Measurements from ENCODE around the gene SCAMP4. TPM values are rescaled to one million over a fixed set of nuclear protein-coding genes. Genes with fewer than 3 reads are reported as not detected.

Gene SCAMP4
- total RNA-seq, 1 experiment from 2014 or later: 81.3 TPM

- Mint-ChIP-seq H3K4me3 (no peak overlapping the region), H3K36me3 (peaks cover 35% of the 10 kb centered on the region), H3K9me3 (no peaks in the 10 kb centered on the region), H3K27me3 (ENCODE audit: low read depth) (no peaks in the 10 kb centered on the region), H3K27ac (no peak overlapping the region), H3K4me1 (no peaks in the 10 kb centered on the region)
- ChIA-PET CTCF (no interaction called here), POLR2A (no interaction called here)
- ATAC-seq (no peak), DNase-seq (ENCODE audit: low spot score) (no peak)
- TF ChIP-seq ESRRA (CRISPR knock-in tag; IDR thresholded peaks at IDR 0.05; ENCODE audit: borderline replicate concordance) (no peak), IRF1 (CRISPR knock-in tag; IDR thresholded peaks at IDR 0.05) (no peak), ZBTB43 (CRISPR knock-in tag; IDR thresholded peaks at IDR 0.05) (no peak), NR3C1 (CRISPR knock-in tag; conservative IDR thresholded peaks at IDR 0.05; ENCODE audit: low read depth) (no peak), ZNF281 (CRISPR knock-in tag; IDR thresholded peaks at IDR 0.05) (no peak), ARID4B (CRISPR knock-in tag; IDR thresholded peaks at IDR 0.05; ENCODE audit: borderline replicate concordance) (no peak), HMGXB4 (CRISPR knock-in tag; IDR thresholded peaks at IDR 0.05) (no peak), ZNF425 (CRISPR knock-in tag; conservative IDR thresholded peaks at IDR 0.05) (no peak), SOX15 (CRISPR knock-in tag; IDR thresholded peaks at IDR 0.05) (no peak), MYBL2 (CRISPR knock-in tag; IDR thresholded peaks at IDR 0.05) (no peak), RORB (CRISPR knock-in tag; IDR thresholded peaks at IDR 0.05) (no peak), TEAD1 (CRISPR knock-in tag; IDR thresholded peaks at IDR 0.05) (no peak)
Measured at GRCh38 chr19:1921825-1922224, 16.6 kb downstream of the SCAMP4 start.
